Ammon's horn (tissue), 1 donor: ENCODE results near the gene PXMP2.

Experiments
- DNase-seq: peaks from one replicate; pipeline ENCODE4 v3.0.0-alpha.2; 2016; ENCODE audit warnings: low spot score

Gene PXMP2

GRCh38 chr12:132723015-132723763 lies 35.8 kb downstream of the PXMP2 start:
- no peak for DNase-seq

- DNase-seq: no peak
Observed at GRCh38 chr12:132723764-132724140, 36.4 kb downstream of the PXMP2 start.

GRCh38 chr12:132724506-132725241 lies 37.3 kb downstream of the PXMP2 start:
- no peak for DNase-seq

- DNase-seq: no peak
Observed at GRCh38 chr12:132726386-132726785, 39.0 kb downstream of the PXMP2 start.

- DNase-seq: no peak
Observed at GRCh38 chr12:132727091-132727794, 39.9 kb downstream of the PXMP2 start.

GRCh38 chr12:132728502-132728901 lies 41.1 kb downstream of the PXMP2 start:
- no peak for DNase-seq

GRCh38 chr12:132729541-132730320 lies 42.3 kb downstream of the PXMP2 start:
- no peak for DNase-seq

GRCh38 chr12:132730353-132730752 lies 43.0 kb downstream of the PXMP2 start:
- DNase-seq: no peak

- no peak for DNase-seq
Observed at GRCh38 chr12:132731574-132731973, 44.2 kb downstream of the PXMP2 start.

- DNase-seq: no peak
Observed at GRCh38 chr12:132734206-132734605, 46.8 kb downstream of the PXMP2 start.

GRCh38 chr12:132735496-132735895 lies 48.1 kb downstream of the PXMP2 start:
- no peak for DNase-seq

GRCh38 chr12:132736378-132736777 lies 49.0 kb downstream of the PXMP2 start:
- DNase-seq: no peak

GRCh38 chr12:132736913-132737312 lies 49.5 kb downstream of the PXMP2 start:
- no peak for DNase-seq

GRCh38 chr12:132739600-132740312 lies 52.4 kb downstream of the PXMP2 start:
- no peak for DNase-seq

- DNase-seq: no peak
Observed at GRCh38 chr12:132740313-132740646, 52.9 kb downstream of the PXMP2 start.

- DNase-seq: no peak
Observed at GRCh38 chr12:132740652-132741051, 53.3 kb downstream of the PXMP2 start.

- no peak for DNase-seq
Observed at GRCh38 chr12:132741620-132742019, 54.2 kb downstream of the PXMP2 start.

GRCh38 chr12:132743831-132744230 lies 56.4 kb downstream of the PXMP2 start:
- DNase-seq: no peak

- DNase-seq: no peak
Observed at GRCh38 chr12:132746613-132747012, 59.2 kb downstream of the PXMP2 start.

- DNase-seq: no peak
Observed at GRCh38 chr12:132747395-132747794, 60.0 kb downstream of the PXMP2 start.

GRCh38 chr12:132747896-132748295 lies 60.5 kb downstream of the PXMP2 start:
- DNase-seq: no peak

- DNase-seq: no peak
Observed at GRCh38 chr12:132748319-132748718, 60.9 kb downstream of the PXMP2 start.
